K562 (cell line): ENCODE measurements around the gene MCL1.

ENCODE experiments used
- EHMT2 ChIP-seq: fragments of 450-650 bp; IDR thresholded peaks from 2 replicates; pipeline ENCODE4 v1.6.1; 2018; ENCODE audit warnings: antibody characterized with exemption
- EP300 ChIP-seq: IDR thresholded peaks from 2 replicates; pipeline ENCODE4 v1.6.1; 2012; ENCODE audit warnings: low read length, improper control_type of control experiment
- JUND ChIP-seq, 2 experiments: IDR thresholded peaks; 2 replicates in 1 of 2; 3 replicates in 1 of 2; pipeline ENCODE4 v1.6.1; 2011; ENCODE audit warnings: borderline replicate concordance in 2 of 2, low read depth in 2 of 2, low read length in 2 of 2, improper control_type of control experiment in 1 of 2, missing biosample characterization in 1 of 2, missing genetic modification characterization in 1 of 2, missing genetic modification reagents in 1 of 2
- NBN ChIP-seq: fragments of 450-650 bp; IDR thresholded peaks from 2 replicates; pipeline ENCODE4 v1.6.1; 2016; ENCODE audit warnings: low read depth, mild to moderate bottlenecking
- SP2 ChIP-seq: IDR thresholded peaks from 2 replicates; pipeline ENCODE4 v1.6.1; 2011; ENCODE audit warnings: mild to moderate bottlenecking, low read depth, low read length, moderate library complexity; ENCODE audit not compliant: poor library complexity, severe bottlenecking; ENCODE audit errors: extremely low read depth
- SRSF3 ChIP-seq: fragments of 200-400 bp; formaldehyde crosslinking; IDR thresholded peaks from 2 replicates; pipeline ENCODE4 v1.6.1; 2016; ENCODE audit warnings: mild to moderate bottlenecking, low read length, moderate library complexity; ENCODE audit not compliant: insufficient read depth
- TGIF2 ChIP-seq: sonication (generic); formaldehyde crosslinking; IDR thresholded peaks from 2 replicates; pipeline ENCODE4 v1.8.1; 2022; ENCODE audit warnings: mild to moderate bottlenecking, missing genetic modification reagents, moderate library complexity
- THAP12 ChIP-seq: fragments of 250-450 bp; sonication (Bioruptor Pico); IDR thresholded peaks from 2 replicates; pipeline ENCODE4 v1.9.0; 2021; ENCODE audit warnings: mild to moderate bottlenecking, inconsistent platforms

DNA sequence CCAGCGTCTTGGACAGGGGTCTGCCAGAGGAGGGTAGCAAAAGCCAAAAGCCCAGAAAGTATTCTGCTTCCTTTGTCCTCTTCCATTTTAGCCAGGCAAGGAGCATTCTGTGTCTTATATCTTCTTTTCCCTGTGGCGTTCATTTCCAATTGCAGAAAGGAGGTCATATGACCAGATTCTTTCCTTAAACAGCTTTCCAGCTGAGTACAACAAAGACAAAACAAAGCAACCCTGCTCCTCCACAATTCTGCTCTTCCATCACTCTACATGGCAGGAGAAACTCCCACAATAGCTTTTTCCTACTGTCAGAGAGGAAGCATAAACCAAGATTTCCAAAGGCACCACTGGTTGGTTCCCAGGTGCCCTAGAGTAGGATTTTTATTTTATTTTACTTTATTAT is 30.3 kb upstream of the MCL1 start:
- TF ChIP-seq EP300 (no peak), THAP12 (CRISPR knock-in tag) (no peak), NBN (no peak), SRSF3 (no peak), JUND (IDR thresholded peaks at IDR 0.05; ENCODE audit: borderline replicate concordance, low read depth, low read length) (no peak), JUND (tag; IDR thresholded peaks at IDR 0.05; ENCODE audit: borderline replicate concordance, low read depth, low read length) (no peak), EHMT2 (no peak), TGIF2 (no peak), SP2 (no peak)
